Natural killer cell treated with Interleukin-12 subunit alpha and Interleukin-12 subunit beta and Interleukin-15 and Interleukin-18, amount 100 ng/mL, for 72 hours (primary cell): ENCODE measurements around the gene NIPSNAP2. TPM values are rescaled to one million over a fixed set of nuclear protein-coding genes. Genes with fewer than 3 reads are reported as not detected.
"Not testable (repeated sequence)": the region's sequence is repeated elsewhere in the genome, so short reads cannot be mapped to it uniquely, and the experiment has no call there.

Experiments
- ATAC-seq, 2 donors: fragments of 150-1000 bp; cut with Tn5 transposase in 1 of 2; sonication (Bioruptor Pico), chemical (Tn5 transposase) in 1 of 2; 2 replicates each; pipeline ENCODE4 v1.10.0; 2021
- DNase-seq: peaks from one replicate; pipeline ENCODE4 v3.0.0; 2022; ENCODE audit warnings: low spot score
- H3K27ac Mint-ChIP-seq, 2 donors: 1 replicate in 1 of 2; 2 replicates in 1 of 2; pipeline ENCODE4 v1.8.0; 2022; ENCODE audit warnings: mixed read lengths in 2 of 2, mild to moderate bottlenecking in 1 of 2, moderate library complexity in 1 of 2
- H3K27me3 Mint-ChIP-seq, 2 donors: 1 replicate in 1 of 2; 2 replicates in 1 of 2; pipeline ENCODE4 v1.8.0; 2022; ENCODE audit warnings: mixed read lengths in 2 of 2
- H3K36me3 Mint-ChIP-seq: one replicate; pipeline ENCODE4 v1.8.0; 2022; ENCODE audit warnings: mixed read lengths
- H3K4me1 Mint-ChIP-seq, 2 donors: 1 replicate in 1 of 2; 2 replicates in 1 of 2; pipeline ENCODE4 v1.8.0; 2022; ENCODE audit warnings: low read depth in 2 of 2, mixed read lengths in 2 of 2, mild to moderate bottlenecking in 1 of 2
- H3K4me3 Mint-ChIP-seq: one replicate; pipeline ENCODE4 v1.8.0; 2022; ENCODE audit warnings: mixed read lengths
- H3K9me3 Mint-ChIP-seq: 2 replicates; pipeline ENCODE4 v1.8.0; 2022; ENCODE audit warnings: mixed read lengths
- total RNA-seq, 2 donors: library from RNA; stranded (reverse); gene quantifications; one replicate each; pipeline ENCODE4 v1.2.3, GENCODE V29; 2022

The NIPSNAP2 gene
- total RNA-seq, 2 donors from 2014 or later = 22.1 to 29.0 TPM

DNA sequence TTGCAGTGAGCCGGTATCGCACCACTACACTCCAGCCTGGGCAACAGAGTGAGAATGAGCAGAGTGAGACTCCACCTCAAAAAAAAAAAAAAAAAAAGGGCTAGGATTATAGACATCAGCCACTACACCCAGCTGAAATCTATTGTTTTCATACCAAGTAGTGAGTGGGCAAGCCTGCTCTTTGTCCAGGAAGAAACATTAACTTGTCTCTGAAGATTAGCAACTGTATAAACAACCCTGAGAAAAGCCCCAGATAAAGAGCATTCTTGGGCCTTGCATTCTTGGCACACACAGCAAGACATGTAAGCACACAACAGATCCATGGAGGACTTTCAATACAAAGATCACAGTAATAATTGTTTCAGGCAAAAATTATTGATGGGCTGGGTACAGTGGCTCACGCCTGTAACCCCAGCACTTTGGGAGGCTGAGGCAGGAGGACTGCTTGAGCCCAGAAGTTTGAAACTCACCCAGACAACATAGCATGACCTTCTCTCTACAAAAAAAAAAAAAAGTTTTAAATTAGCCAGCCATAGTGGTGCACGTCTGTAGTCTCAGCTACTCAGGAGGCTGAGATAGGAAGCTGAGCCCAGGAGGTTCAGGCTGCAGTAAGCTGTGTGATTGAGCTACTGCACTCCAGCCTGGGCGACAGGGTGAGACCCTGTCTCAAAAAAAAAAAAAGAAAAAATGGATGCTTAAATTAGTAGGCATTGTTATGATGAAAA, 82.5 kb downstream of the NIPSNAP2 start:
- Mint-ChIP-seq H3K9me3 (no peaks in the 10 kb centered on the region), H3K4me1 (peaks cover 7% of the 10 kb centered on the region in 2 donors), H3K36me3 (no peaks in the 10 kb centered on the region), H3K4me3 (no peak overlapping the region), H3K27ac (peak overlapping the region in 1 of 2 donors; percentile 64), H3K27me3 (no peaks in the 10 kb centered on the region)
- DNase-seq = no peak
- ATAC-seq = no peak

DNA sequence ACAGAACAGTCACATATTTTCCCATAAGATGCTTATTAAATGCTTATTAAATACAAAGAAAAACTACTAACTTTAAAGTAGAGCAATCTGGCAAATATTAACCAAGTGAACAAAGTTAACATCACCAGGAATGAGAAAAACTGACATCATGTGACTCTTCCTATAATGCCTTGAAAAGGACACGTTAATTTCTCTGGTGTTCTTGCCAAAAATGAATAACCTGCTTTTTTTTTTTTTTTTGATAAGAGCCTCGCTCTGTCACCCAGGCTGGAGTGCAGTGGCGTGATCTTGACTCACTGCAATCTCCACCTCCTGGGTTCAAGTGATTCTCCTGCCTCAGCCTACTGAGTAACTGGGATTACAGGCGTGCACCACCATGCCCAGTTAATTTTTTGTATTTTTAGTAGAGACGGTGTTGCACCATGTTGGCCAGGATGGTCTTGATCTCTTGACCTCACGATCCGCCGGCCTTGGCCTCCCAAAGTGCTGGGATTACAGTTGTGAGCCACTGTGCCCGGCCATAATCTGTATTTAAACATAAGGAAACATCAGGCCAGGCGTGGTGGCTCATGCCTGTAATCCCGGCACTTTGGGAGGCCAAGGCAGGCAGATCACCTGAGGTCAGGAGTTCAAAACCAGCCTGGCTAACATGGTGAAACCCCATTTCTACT, 83.2 kb downstream of the NIPSNAP2 start:
- H3K4me1 Mint-ChIP-seq, DNase-seq, H3K27me3 Mint-ChIP-seq, H3K36me3 Mint-ChIP-seq, ATAC-seq, H3K9me3 Mint-ChIP-seq, H3K27ac Mint-ChIP-seq, H3K4me3 Mint-ChIP-seq: not testable (repeated sequence)

DNA sequence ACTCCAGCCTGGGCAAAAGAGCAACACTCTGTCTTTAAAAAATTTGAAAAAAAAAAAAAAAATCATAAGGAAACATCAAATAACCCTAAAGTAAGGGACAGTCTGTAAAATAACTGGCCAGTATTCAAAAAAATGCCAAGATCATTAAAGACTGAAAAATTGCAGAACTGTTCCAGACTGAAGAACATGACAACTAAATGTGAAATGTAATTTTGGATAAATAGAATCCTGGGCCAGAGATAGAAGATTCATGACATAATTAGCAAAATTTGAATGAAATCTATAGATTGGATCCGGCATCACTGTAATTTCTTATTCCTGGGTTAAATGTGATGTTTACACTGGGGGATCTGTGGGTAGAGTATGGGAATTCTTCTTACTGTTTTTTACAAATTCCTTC, 83.9 kb downstream of the NIPSNAP2 start:
- Mint-ChIP-seq H3K9me3 (no peaks in the 10 kb centered on the region), H3K27ac (no peak overlapping the region), H3K4me3 (no peak overlapping the region), H3K4me1 (peaks cover 7 to 8% of the 10 kb centered on the region in 2 donors), H3K36me3 (peaks cover 4% of the 10 kb centered on the region), H3K27me3 (no peaks in the 10 kb centered on the region)
- no peak for DNase-seq
- no peak for ATAC-seq

DNA sequence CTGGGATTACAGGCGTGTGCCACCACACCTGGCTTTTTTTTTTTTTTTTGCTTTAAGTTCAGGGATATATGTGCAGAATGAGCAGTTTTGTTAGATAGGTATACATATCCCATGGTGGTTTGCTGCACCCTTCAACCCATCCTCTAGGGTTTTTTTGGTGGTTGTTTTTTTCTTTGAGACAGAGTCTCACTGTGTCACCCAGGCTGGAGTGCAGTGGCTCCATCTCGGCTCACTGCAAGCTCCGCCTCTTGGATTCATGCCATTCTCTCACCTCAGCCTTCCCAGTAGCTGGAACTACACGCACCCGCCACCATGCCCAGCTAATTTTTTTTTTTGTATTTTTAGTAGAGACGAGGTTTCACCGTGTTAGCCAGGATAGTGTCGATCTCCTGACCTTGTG, 84.4 kb downstream of the NIPSNAP2 start:
- H3K27me3 Mint-ChIP-seq, ATAC-seq, H3K4me3 Mint-ChIP-seq, H3K27ac Mint-ChIP-seq, H3K9me3 Mint-ChIP-seq, DNase-seq, H3K36me3 Mint-ChIP-seq: not testable (repeated sequence)
- H3K4me1 Mint-ChIP-seq = peaks cover 9 to 13% of the 10 kb centered on the region in 2 donors

Other genes starting within 250 kb of the NIPSNAP2 start
- gene SEPTIN14, start 101.8 kb upstream of the NIPSNAP2 start, total RNA-seq = not detected
- 1 to 10 TPM; 1.4 to 3.6 TPM for gene ZNF713, start 77.1 kb upstream of the NIPSNAP2 start, total RNA-seq
- 10 to 100 TPM; 20.9 to 28.7 TPM for gene MRPS17, start 12.7 kb upstream of the NIPSNAP2 start, total RNA-seq
- gene PSPH, start 86.9 kb downstream of the NIPSNAP2 start, total RNA-seq = 10 to 100 TPM in 1 of 2 donors, 1 to 10 TPM in 1; 9.3 to 28.8 TPM
- gene CCT6A, start 87.2 kb downstream of the NIPSNAP2 start, total RNA-seq = 100 to 1,000 TPM; 188 to 277 TPM
- 100 to 1,000 TPM; 101 to 117 TPM for gene SUMF2, start 99.7 kb downstream of the NIPSNAP2 start, total RNA-seq
- gene PHKG1, start 128.4 kb downstream of the NIPSNAP2 start, total RNA-seq = 1 to 10 TPM; 1.6 to 6.2 TPM
- gene CHCHD2, start 141.9 kb downstream of the NIPSNAP2 start, total RNA-seq = 100 to 1,000 TPM; 419 to 616 TPM
- not detected for gene NUPR2, start 151.8 kb downstream of the NIPSNAP2 start, total RNA-seq